ENCODE measurements around the gene KRT74.

Gene KRT74

GRCh38 chr12:52614381-52615207 is 41.0 kb upstream of the KRT74 start:
- Histone ChIP-seq H2AK5ac (ENCODE audit: low read length, severe bottlenecking) (no peak overlapping the region), H2BK12ac (ENCODE audit: low read length in 2 of 2) (no peak overlapping the region), H3K9ac (ENCODE audit: low read length) (no peak overlapping the region)

GRCh38 chr12:52613384-52614030 is 39.9 kb upstream of the KRT74 start:
- Histone ChIP-seq H2BK120ac (ENCODE audit: low read depth, low read length) (no peak overlapping the region), H3K27ac (ENCODE audit: low read length, poor library complexity, severe bottlenecking) (no peak overlapping the region), H3K27me3 (ENCODE audit: control insufficient read depth in 1 of 2, insufficient read depth in 1 of 2, low read length in 2 of 2) (peaks cover 66 to 86% of the 10 kb centered on the region in 2 experiments), H3K23ac (ENCODE audit: low read length in 2 of 2) (no peak overlapping the region), H4K91ac (ENCODE audit: low read length) (no peak overlapping the region), H2BK15ac (ENCODE audit: low read depth, poor library complexity, severe bottlenecking) (no peak overlapping the region), H3K18ac (ENCODE audit: low read depth in 1 of 2, low read length in 2 of 2) (no peak overlapping the region), H3K4me3 (ENCODE audit: insufficient read depth in 1 of 2, low read depth in 1 of 2, low read length in 2 of 2) (no peak overlapping the region), H2AK5ac (ENCODE audit: low read length, severe bottlenecking) (no peak overlapping the region), H2BK12ac (ENCODE audit: low read length in 2 of 2) (no peak overlapping the region), H4K8ac (ENCODE audit: low read length) (no peak overlapping the region), H3K4ac (ENCODE audit: low read depth in 1 of 2, low read length in 2 of 2) (no peak overlapping the region), H3K14ac (ENCODE audit: low read length in 2 of 2) (no peak overlapping the region), H2AFZ (ENCODE audit: low read depth, low read length) (no peak overlapping the region), H3K79me1 (replicated peaks; ENCODE audit: low read length, poor library complexity, severe bottlenecking) (no peaks in the 10 kb centered on the region), H2BK5ac (ENCODE audit: low read depth, low read length, poor library complexity, severe bottlenecking) (no peak overlapping the region), H3K9ac (ENCODE audit: low read length) (no peak overlapping the region), H3K9me3 (ENCODE audit: control insufficient read depth, low read length) (no peaks in the 10 kb centered on the region), H3K4me2 (ENCODE audit: low read length, poor library complexity, severe bottlenecking) (no peak overlapping the region), H3K4me1 (ENCODE audit: control insufficient read depth, insufficient read depth, low read depth, low read length) (no peaks in the 10 kb centered on the region), H3K36me3 (ENCODE audit: control insufficient read depth in 1 of 2, insufficient read depth in 2 of 2, low read depth in 1 of 2, low read length in 2 of 2) (no peaks in the 10 kb centered on the region)
- DNase-seq = no peak
- WGBS = 90% methylated on average over 9 of the region's 9 CpGs

More at GRCh38 chr12:52614381-52615207, 41.0 kb upstream of the KRT74 start:
- Histone ChIP-seq H3K36me3 (ENCODE audit: control insufficient read depth in 1 of 2, insufficient read depth in 2 of 2, low read depth in 1 of 2, low read length in 2 of 2) (no peaks in the 10 kb centered on the region), H3K9me3 (ENCODE audit: control insufficient read depth, low read length) (no peaks in the 10 kb centered on the region), H3K23ac (ENCODE audit: low read length in 2 of 2) (no peak overlapping the region), H3K4me3 (ENCODE audit: insufficient read depth in 1 of 2, low read depth in 1 of 2, low read length in 2 of 2) (no peak overlapping the region), H3K14ac (ENCODE audit: low read length in 2 of 2) (no peak overlapping the region), H3K27ac (ENCODE audit: low read length, poor library complexity, severe bottlenecking) (no peak overlapping the region), H3K18ac (ENCODE audit: low read depth in 1 of 2, low read length in 2 of 2) (no peak overlapping the region), H2BK120ac (ENCODE audit: low read depth, low read length) (no peak overlapping the region), H3K4ac (ENCODE audit: low read depth in 1 of 2, low read length in 2 of 2) (no peak overlapping the region), H3K4me1 (ENCODE audit: control insufficient read depth, insufficient read depth, low read depth, low read length) (no peaks in the 10 kb centered on the region), H4K91ac (ENCODE audit: low read length) (no peak overlapping the region), H2BK5ac (ENCODE audit: low read depth, low read length, poor library complexity, severe bottlenecking) (no peak overlapping the region), H3K4me2 (ENCODE audit: low read length, poor library complexity, severe bottlenecking) (no peak overlapping the region), H3K27me3 (ENCODE audit: control insufficient read depth in 1 of 2, insufficient read depth in 1 of 2, low read length in 2 of 2) (peaks cover 57 to 85% of the 10 kb centered on the region in 2 experiments), H2AFZ (ENCODE audit: low read depth, low read length) (no peak overlapping the region), H2BK15ac (ENCODE audit: low read depth, poor library complexity, severe bottlenecking) (no peak overlapping the region), H3K79me1 (replicated peaks; ENCODE audit: low read length, poor library complexity, severe bottlenecking) (no peaks in the 10 kb centered on the region), H4K8ac (ENCODE audit: low read length) (no peak overlapping the region)
- WGBS = 67% methylated on average over 10 of the region's 10 CpGs
- no peak for DNase-seq

- H2BK120ac ChIP-seq (ENCODE audit: low read depth, low read length) = no peak overlapping the region
- no peak overlapping the region for H3K4ac ChIP-seq (ENCODE audit: low read depth in 1 of 2, low read length in 2 of 2)
- no peak overlapping the region for H2AFZ ChIP-seq (ENCODE audit: low read depth, low read length)
- no peak overlapping the region for H3K9ac ChIP-seq (ENCODE audit: low read length)
- H3K9me3 ChIP-seq (ENCODE audit: control insufficient read depth, low read length) = no peaks in the 10 kb centered on the region
- no peak overlapping the region for H2BK5ac ChIP-seq (ENCODE audit: low read depth, low read length, poor library complexity, severe bottlenecking)
- no peak overlapping the region for H4K8ac ChIP-seq (ENCODE audit: low read length)
- no peak for DNase-seq
- no peak overlapping the region for H3K23ac ChIP-seq (ENCODE audit: low read length in 2 of 2)
- H3K4me3 ChIP-seq (ENCODE audit: insufficient read depth in 1 of 2, low read depth in 1 of 2, low read length in 2 of 2) = no peak overlapping the region
- H3K27ac ChIP-seq (ENCODE audit: low read length, poor library complexity, severe bottlenecking) = no peak overlapping the region
- H3K14ac ChIP-seq (ENCODE audit: low read length in 2 of 2) = no peak overlapping the region
- no peak overlapping the region for H3K18ac ChIP-seq (ENCODE audit: low read depth in 1 of 2, low read length in 2 of 2)
- H2BK12ac ChIP-seq (ENCODE audit: low read length in 2 of 2) = no peak overlapping the region
- no peak overlapping the region for H2BK15ac ChIP-seq (ENCODE audit: low read depth, poor library complexity, severe bottlenecking)
- no peak overlapping the region for H4K91ac ChIP-seq (ENCODE audit: low read length)
- no peak overlapping the region for H2AK5ac ChIP-seq (ENCODE audit: low read length, severe bottlenecking)
- H3K79me1 ChIP-seq (replicated peaks; ENCODE audit: low read length, poor library complexity, severe bottlenecking) = no peaks in the 10 kb centered on the region
- H3K4me2 ChIP-seq (ENCODE audit: low read length, poor library complexity, severe bottlenecking) = no peak overlapping the region
- H3K4me1 ChIP-seq (ENCODE audit: control insufficient read depth, insufficient read depth, low read depth, low read length) = no peaks in the 10 kb centered on the region
- H3K36me3 ChIP-seq (ENCODE audit: control insufficient read depth in 1 of 2, insufficient read depth in 2 of 2, low read depth in 1 of 2, low read length in 2 of 2) = no peaks in the 10 kb centered on the region
- WGBS = 61% methylated on average over 4 of the region's 5 CpGs
- peaks cover 72 to 86% of the 10 kb centered on the region in 2 experiments for H3K27me3 ChIP-seq (ENCODE audit: control insufficient read depth in 1 of 2, insufficient read depth in 1 of 2, low read length in 2 of 2)
Measured at GRCh38 chr12:52612431-52613383, 39.1 kb upstream of the KRT74 start.

All from mesenchymal stem cell (in vitro differentiated cells and primary cell).